Stimulated activated naive CD8-positive, alpha-beta T cell treated with anti-CD3 and anti-CD28 coated beads, Interleukin-15, Interleukin-2, amounts not matched to agents 100 U/mL and 50 U/mL, for 24 hours (primary cell): ENCODE results near the gene WDR44.
"Not testable (repeated sequence)": the region's sequence is repeated elsewhere in the genome, so short reads cannot be mapped to it uniquely, and the experiment has no call there.

Experiments
- ATAC-seq: fragments of 150-1000 bp; cut with Tn5 transposase; one replicate; pipeline ENCODE4 v1.10.0; 2021
- DNase-seq: peaks from one replicate; pipeline ENCODE4 v3.0.0; 2021

WDR44 gene

GRCh38 chrX:118345464-118346257 is at the start of gene WDR44:
Gene WDR44 (plus strand): TSS chrX:118346106. CDS start chrX:118346504, 398 bp downstream.
- DNase-seq: peak; percentile 89
- ATAC-seq: peak; percentile 96

DNA sequence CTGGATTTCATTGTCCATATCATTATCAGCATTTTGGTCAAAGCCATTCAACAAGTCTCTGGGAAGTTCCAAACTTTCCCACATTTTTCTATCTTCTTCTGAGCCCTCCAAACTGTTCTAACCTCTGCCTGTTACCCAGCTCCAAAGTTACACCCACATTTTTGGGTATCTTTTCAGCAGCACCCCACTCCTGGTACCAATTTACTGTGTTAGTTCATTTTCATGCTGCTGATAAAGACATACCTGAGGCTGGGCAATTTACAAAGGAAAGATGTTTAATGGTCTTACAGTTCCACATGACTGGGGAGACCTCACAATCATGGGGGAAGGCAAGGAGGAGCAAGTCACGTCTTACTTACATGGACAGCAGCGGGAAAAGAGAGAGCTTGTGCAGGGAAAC is 40.1 kb upstream of the WDR44 start:
- not testable (repeated sequence) for DNase-seq, ATAC-seq

GRCh38 chrX:118315529-118315928 is 30.4 kb upstream of the WDR44 start:
- ATAC-seq (no peak), DNase-seq (no peak)

GRCh38 chrX:118324588-118324987 is 21.3 kb upstream of the WDR44 start:
- ATAC-seq (no peak), DNase-seq (no peak)

- no peak for ATAC-seq
- no peak for DNase-seq
Measured at GRCh38 chrX:118325453-118325852, 20.5 kb upstream of the WDR44 start.

DNA sequence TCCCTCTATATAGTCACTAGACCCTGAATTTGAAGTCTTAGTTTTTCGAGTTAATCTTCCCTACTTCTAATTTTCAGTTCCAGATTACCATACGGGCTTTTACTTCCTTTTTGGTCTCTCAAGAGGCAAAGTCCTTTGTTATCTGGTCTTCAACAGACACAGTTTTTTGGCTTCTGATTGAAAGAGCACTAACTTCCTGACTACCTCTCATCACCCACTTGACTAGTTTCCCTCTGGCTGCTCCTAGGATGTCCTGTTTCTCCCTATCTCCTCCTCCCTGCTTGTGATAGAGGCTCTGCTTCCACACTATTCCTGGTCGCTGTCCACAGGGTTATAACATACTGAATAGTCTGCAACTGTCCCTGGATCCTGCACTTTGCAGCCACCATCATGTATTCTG is 16.7 kb upstream of the WDR44 start:
- ATAC-seq (no peak), DNase-seq (no peak)

DNA sequence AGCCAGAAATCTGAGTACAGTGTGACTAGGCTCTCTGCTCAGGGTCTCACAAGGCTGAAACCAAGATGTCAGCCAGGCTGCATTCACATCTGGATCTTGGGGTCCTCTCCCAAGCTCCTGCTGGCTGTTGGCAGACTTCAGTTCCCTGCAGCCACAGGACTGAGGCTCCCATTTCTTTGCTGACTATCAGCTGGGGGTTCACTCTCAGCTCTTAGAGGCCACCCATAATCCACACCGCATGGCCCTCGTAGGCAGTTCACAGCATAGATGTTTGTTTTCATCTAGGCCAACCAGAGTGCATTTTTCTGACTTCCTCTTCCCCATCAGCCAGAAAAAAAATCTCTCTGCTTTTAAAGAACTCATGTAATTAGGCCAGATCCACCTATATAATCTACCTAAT is 8.2 kb upstream of the WDR44 start:
- DNase-seq (no peak), ATAC-seq (no peak)

- ATAC-seq: no peak
- no peak for DNase-seq
Measured at GRCh38 chrX:118338930-118339329, 7.0 kb upstream of the WDR44 start.

DNA sequence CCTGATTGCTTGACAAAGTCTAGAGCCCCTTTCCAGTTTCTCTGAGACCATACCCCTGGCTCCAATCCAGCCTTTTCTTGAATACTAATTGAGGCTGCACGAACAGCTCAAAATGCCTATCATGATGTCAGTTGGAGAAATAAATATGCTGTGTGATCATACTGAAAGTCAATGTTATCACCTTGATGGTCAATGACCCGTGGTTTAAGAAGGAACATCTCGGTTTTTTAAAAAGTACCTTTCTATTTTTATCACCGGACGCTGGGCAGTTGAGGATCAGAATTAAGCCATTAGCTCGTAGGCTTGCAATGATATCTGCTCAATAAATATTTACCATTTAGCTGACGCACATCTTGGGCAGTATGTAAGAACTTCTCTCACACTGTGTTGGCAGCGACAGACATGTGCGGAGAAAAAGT is 852 bp upstream of the WDR44 start:
- DNase-seq (no peak), ATAC-seq (no peak)

DNA sequence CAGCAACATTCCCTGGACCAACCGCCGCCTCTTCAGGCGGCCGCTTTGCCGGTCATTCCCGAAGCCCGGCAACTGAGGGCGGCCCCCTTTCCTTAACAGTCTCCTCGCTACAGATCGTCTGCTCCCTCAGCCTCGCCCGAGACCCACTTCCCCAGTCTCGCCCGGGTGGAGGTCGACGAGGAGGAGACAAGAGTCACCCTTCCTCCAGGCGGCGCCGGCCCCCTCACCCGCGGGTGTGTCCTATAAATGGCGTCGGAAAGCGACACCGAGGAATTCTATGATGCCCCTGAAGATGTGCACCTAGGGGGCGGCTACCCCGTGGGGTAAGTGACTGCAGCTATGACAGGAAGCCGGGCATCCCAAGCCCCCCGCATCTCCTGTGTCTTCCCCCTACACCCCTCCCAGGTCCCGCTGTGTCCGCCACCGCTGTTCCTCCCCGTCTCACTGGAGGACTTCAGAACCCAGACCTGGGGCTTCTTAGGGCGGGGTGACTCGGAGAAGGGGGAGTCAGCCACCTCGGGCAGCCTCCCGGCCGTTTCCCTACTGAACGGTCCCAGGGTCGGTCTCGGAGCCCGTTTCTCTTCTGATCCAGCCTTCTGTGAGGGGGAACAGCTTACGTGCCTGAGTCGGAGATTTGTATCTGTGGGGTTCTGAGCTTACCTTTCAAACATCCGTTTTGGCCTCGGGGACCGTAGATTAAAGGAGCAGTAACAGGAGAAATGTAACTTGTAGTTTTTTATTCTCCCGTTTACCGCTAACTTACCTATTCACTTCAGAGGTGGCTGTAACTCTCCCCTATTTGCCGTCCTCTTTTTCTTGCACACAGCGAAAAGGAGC is 570 bp downstream of the WDR44 start:
- peak; percentile 53 for ATAC-seq
- peak; percentile 55 for DNase-seq

DNA sequence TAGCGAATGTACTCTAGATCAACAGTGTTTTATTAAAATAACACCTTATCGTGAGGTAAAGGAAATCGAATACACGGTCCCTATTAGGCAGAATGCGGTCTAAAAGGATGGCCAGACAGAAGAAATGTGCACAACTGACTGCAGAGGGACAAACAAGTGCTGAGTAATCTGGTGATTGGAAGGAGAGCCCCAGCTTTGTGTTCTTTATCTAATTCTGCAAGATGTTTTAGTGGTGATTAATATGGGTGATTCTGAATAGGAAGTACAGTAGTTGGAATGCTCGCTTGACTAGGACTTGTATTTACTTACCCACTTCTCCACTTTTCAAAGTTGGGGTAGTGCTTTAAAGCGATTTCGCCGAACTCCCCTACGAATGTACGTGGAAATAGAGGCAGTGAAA is 1.2 kb downstream of the WDR44 start:
- ATAC-seq (no peak), DNase-seq (no peak)

DNA sequence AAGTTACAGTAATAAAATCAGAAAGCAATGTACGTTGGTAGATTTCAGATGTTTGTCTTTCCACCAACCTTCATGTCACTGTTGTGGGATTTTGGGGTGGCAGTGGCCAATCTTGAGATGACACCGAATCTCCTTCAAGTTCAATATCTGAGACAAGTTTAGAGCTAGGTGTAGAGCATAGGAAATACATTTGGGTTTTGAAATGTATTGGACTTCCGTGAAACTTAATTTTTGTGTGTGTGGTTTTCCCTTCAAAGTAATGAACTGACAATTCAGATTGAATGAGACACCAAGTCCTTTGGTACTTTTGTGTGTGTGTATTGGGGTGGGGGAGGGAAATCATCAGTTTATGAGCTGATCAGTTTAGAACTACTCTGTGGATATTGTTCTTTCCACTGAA is 1.8 kb downstream of the WDR44 start:
- ATAC-seq (no peak), DNase-seq (no peak)

- ATAC-seq: no peak
Measured at GRCh38 chrX:118348186-118348810, 2.4 kb downstream of the WDR44 start.

GRCh38 chrX:118349188-118349587 is 3.3 kb downstream of the WDR44 start:
- DNase-seq: no peak

More at GRCh38 chrX:118348186-118348810, 2.4 kb downstream of the WDR44 start:
- DNase-seq: no peak

GRCh38 chrX:118350221-118350620 is 4.3 kb downstream of the WDR44 start:
- DNase-seq: no peak

More at GRCh38 chrX:118349188-118349587, 3.3 kb downstream of the WDR44 start:
- no peak for ATAC-seq

DNA sequence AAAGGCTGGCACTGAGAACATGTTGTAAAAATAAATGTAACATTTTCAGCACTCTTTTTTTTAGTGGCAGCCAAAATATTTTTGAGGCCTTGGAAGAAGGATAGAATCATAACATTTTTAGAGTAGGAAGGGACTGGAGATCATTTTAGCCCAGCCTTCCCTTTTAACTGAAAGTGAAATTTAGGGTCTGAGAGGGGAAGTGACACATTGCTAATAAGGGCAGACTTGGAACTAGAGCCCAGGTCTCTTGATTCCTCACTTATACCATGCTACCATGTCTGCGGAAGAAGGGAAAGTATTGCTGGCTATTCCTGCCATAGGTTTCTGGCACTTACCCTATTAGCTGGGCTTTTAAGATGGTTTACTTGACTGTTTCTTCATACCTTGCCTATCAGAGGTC is 4.8 kb downstream of the WDR44 start:
- DNase-seq: no peak
- ATAC-seq: no peak

More at GRCh38 chrX:118350221-118350620, 4.3 kb downstream of the WDR44 start:
- no peak for ATAC-seq

DNA sequence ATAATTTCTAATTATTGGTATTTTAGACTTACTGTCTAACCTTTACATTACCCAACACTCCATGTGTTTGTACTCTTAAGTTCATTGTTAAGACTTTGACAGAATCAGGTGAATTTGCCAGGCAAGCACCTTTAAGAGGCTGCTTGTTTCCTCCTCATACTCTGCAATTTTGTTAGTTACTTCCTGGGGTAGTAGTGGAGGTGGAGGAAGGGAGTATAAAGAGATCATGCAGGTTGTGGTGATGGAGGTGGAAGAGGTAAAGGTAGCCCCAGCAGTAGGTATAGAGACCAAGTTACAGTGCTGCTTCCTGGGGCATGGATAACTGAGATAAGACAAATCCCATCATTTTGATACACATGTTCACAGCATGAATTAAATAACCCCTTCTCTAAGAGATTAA is 6.7 kb downstream of the WDR44 start:
- DNase-seq: no peak
- no peak for ATAC-seq

DNA sequence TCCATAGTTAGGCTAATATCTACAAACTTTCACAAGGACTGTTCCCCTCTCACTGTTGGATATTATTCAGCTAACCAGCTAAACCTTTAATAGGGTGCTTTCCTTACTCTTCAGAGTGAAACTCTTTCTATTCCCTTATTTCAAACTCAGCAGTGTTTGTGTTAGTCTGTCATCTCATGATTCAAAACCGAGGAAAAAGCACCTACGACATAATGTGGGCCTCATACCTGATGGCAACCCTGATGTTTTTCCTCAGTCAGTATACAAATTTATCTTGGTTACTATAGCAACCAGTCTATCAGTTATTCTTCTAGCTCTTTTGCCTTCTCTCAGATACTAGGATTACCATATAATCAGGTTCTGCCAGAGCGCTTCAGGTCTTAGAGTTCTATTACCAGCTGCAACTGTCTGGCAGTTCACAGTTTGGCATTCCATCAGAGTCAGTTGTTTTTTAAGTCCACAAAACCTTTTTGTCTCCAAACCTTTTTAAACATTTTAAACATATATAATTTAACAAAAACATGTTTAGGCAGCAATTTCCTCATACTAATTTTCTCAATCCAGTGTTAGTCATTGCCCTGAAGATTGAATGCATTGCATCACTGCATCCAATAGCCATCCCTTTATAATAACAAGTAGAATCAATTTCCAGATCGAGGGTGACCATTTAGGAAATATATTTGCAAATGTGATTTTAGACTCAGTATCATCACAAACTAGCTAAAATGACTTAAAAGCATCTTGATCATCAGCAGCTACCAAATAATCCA is 7.4 kb downstream of the WDR44 start:
- ATAC-seq (no peak), DNase-seq (no peak)

- ATAC-seq: peak; percentile 91
- DNase-seq: no peak
Measured at GRCh38 chrX:118355225-118355920, 9.5 kb downstream of the WDR44 start.

GRCh38 chrX:118356154-118356701 is 10.3 kb downstream of the WDR44 start:
- ATAC-seq: no peak
- DNase-seq: no peak
